22Rv1 (cell line): Measurements from ENCODE around the gene DIPK1B.

Source experiments
- ZFX ChIP-seq: fragments of 450-650 bp; IDR thresholded peaks from 2 replicates; pipeline ENCODE4 v1.6.1; 2017; ENCODE audit warnings: antibody characterized with exemption, borderline replicate concordance
- TF ChIP-seq, protein P1 (sequence below): fragments of 450-650 bp; IDR thresholded peaks from 2 replicates; pipeline ENCODE4 v1.5.1; 2017; ENCODE audit warnings: mild to moderate bottlenecking

DNA sequence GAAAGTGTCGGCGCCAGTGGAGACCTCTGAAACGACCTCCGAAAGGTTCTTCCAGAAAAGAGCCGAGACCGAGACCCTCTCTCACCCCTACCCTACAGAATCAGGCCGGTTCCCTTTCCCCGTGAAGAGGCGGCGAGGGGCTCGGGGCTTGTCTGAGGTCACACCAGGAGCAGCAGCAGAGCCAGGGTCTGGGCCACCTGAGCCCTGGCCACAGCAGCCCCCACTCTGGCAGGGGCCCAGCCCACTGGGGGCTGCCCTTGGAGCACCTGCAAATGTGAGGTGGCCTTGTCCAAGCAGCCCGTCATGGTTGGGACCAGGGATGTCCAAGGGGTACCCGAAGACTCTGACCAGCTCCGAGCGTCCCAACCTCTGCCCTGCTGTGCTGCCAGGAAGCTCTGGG is 34.3 kb upstream of the DIPK1B start:
- TF ChIP-seq, protein P1, sequence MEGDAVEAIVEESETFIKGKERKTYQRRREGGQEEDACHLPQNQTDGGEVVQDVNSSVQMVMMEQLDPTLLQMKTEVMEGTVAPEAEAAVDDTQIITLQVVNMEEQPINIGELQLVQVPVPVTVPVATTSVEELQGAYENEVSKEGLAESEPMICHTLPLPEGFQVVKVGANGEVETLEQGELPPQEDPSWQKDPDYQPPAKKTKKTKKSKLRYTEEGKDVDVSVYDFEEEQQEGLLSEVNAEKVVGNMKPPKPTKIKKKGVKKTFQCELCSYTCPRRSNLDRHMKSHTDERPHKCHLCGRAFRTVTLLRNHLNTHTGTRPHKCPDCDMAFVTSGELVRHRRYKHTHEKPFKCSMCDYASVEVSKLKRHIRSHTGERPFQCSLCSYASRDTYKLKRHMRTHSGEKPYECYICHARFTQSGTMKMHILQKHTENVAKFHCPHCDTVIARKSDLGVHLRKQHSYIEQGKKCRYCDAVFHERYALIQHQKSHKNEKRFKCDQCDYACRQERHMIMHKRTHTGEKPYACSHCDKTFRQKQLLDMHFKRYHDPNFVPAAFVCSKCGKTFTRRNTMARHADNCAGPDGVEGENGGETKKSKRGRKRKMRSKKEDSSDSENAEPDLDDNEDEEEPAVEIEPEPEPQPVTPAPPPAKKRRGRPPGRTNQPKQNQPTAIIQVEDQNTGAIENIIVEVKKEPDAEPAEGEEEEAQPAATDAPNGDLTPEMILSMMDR, result no peak
- no peak for TF ChIP-seq ZFX
